ENCODE data around the gene DIS3L2.
A peak's percentile ranks its signal among the peaks of the same experiment; 100 is the strongest.

DIS3L2 gene

GRCh38 chr2:232336981-232337720 is 375.6 kb downstream of the DIS3L2 start:
- peak; percentile 41 for DNase-seq

DNA sequence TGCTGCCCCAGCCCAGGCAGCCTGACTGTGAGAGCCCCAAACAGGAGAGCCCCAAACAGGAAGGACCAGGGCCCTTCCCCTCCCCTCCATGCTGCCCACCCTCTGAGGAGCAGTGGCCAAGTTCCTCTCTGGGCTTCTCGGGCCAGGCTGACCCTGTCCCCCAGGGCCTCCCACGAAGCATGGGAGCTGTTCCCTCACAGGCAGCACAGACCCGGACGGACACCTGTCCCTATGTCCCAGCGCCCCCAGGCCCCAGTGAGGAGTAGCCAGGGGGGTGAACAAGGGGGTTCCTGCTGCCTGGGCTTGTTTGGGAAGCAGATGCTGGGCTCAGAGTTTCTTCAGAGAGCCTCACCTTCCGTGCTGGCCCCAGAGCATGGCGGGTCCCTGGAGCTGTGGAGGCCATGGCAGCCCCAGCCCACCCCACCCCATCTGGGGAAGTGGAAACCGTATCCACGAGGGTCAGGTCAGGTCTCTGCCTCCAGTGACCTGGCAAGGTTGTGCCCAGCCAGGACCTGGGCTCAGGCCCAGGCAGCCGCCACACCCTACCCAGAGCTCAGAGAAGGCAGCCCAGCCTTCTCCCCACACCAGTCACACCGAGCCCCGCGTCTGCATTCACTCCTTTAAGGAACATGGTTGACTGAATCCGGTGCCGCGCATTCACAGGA is 376.7 kb downstream of the DIS3L2 start:
- DNase-seq, result peak; percentile 55

DNA sequence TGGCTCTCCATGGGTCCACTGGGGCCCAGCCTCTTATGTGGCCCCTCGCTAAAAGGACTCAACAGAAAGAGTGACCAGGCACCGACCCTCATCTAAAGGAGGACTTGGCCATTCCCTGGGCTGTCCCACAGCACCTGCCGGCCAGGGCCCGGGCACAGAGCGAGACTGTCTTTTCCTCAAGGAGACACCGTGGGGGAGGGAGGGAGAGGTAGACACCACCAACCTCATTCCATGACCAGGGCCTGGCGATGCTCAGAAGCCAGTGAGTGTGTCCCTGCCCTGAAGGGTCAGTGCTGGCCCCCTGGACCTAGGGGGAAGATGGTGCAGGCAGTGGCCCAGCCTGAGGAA is 377.2 kb downstream of the DIS3L2 start:
- DNase-seq, result peak; percentile 50

DNA sequence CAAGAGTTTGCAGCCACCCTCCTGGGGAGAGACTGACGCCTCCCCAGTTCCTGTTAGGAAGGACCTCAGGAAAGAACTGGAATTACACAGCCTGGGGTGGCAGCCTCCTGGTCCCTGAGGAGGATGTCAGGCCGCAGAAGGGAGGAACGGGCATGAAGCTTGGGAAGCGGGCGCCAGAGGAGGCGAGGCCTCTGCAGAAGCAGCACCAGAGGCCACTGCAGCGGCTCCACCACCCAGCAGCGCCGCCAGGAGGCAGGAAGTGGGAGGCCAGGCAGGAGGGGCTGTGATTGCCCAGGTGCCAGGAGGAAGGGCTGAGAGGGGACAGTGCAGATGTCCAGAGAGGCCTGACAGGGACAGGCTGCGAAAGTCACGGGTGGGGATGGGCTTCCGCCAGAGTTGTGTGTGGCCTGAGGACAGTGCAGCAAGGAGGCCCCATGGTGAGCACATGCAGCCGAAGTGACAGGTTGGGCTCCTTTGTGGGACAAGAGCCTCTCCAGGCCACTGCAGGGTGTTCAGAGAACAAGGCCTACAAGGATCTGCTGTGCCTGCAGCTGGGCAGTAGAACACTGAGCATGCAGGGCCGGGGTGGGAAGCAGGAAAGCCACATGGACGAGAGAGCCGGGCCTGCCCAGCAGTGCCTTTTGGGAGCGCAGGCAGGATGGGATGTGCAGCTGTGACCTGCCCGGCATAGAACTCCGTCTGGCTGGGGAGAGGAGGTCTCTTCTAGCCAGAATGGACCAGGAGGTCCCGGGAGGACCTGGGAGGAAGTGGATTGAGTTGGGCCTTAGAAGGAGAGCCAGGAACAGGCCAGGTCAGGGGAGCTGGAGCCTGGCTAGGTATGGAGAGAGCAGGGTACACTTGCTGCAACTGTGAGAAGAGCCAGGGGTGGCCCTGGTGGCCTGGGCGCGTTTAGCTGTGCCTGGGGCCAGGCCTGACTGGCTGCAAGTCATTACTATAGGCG is 377.9 kb downstream of the DIS3L2 start:
- peak; percentile 52 for DNase-seq

DNA sequence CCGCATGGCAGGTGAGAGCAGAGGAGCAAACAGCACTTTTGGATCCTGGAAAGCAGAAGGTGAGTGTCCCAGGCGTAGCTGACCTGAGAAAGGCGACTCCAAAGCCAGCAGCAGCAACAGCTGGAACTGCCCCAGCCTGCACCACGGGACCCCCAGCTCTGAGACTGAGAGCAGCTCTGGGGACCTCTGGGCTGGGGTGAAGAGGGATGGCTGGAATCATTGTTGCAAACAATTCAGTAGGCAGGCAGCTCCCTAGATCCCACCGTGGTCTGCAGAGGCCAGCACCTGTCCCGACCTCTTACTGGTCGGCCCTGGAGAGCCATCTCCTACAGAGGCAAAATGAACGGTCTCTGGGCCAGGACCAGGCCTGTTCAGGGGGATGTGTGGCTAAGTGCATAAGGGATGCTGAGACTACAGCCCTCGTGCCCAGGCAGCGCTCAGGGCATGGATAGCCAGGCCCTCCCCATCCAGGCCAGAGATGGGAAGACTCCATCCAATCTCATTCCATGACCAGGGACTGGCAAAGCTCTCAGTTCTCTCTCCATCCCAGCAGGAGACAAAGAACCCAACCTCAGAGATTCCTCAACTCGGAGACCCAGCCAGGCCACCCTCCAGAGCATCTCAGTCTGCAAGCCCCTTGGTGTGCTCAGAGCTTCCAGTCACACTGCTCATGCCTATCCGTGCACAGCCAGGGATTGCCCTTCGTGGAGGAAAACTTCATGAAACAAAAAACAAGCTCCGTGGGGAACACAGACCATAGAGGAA is 378.8 kb downstream of the DIS3L2 start:
- DNase-seq, result peak; percentile 43

DNA sequence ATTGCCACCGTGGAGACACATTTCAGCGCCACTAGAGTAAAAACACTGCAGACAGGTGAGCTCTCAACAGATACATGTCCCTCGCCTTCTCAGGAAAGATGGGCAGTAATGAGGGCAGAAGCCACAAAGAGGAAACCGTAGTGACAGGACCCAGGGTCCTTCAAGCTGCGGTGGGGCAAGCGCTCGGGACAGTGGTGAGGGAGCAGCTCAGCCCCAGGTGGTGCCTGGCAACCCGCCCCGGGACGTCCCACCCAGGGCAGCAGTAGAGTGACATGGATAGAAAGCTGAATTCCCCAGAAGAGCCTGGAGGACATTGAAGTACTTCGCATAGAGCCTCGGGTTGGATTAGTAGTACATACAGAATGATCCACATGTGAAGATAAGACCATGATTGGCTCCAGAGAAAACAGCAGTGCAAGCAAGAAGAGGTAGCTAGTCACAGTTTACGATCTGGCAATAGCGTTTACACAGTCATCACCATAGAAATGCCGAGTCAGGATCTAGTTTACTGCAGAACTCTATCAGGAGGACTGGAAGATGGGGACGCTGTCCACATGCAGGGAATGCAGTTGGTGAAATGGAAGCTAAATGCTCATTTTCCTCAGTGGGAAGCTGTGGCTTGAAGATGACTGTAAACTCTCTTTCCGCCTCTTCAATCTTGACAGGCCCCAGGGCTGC is 379.7 kb downstream of the DIS3L2 start:
- peak; percentile 38 for DNase-seq

DNA sequence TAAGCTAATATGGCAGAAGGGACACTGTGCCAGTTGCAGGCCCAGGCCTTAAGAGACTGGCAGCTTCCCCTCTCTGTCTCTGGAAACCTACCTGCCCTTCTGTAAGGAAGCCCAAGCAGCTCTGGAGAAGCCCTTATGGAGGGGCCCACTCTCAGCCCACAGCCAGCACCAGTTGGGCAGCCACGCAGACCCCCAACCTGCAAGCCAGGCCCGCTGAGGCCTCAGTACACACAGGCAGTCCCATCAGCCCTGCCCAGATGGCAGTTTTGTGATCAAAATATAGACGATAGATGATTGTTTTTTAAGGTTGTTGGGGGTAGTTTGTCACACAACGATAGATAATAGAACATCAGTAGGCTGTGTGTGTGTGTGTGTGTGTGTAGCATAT is 380.2 kb downstream of the DIS3L2 start:
- DNase-seq, result no peak

DNA sequence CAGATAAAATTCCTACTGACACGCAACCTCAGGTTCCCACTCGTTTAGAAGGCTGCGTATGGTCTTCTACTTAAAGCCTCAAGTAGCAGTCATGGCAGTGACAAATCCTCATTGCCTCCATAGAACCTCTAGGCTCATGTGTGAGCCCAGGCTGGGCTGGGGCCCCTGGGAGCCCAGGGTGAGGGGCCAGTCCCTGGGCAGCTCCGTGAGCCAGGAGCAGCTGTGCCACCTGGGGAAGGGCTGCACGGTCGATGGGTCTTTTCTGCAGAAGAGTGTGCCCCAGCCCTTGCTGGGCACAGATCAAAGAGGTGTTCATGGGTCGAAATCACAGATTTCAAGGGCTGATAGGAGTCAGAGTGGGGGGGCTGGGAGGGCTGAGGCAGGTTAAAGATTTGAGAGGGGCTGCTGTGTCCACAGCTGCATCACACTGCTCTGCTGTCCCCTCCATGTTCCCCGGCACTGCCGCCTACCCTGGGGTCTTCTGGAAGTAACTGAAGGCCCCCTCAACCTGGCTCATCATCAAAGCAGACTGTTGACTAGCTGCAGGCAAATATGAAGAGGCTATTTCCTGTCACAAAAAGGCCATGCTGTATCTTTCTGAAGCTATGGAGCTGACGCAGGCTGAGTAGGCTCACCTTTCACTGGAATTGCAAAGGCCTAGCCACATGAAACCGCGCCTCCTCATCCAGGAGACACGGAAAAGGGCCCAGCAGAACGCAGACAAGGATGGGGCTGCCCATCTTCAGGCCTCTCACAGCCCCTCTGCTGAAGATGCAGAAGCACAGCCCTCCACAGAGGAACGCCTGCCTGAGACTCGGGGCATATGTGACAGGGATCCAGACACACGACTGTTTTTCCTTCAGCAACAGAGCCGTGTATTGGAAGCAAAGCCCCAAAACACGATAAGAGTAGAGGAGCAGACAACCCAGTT is 381.4 kb downstream of the DIS3L2 start:
- peak; percentile 53 for DNase-seq

DNA sequence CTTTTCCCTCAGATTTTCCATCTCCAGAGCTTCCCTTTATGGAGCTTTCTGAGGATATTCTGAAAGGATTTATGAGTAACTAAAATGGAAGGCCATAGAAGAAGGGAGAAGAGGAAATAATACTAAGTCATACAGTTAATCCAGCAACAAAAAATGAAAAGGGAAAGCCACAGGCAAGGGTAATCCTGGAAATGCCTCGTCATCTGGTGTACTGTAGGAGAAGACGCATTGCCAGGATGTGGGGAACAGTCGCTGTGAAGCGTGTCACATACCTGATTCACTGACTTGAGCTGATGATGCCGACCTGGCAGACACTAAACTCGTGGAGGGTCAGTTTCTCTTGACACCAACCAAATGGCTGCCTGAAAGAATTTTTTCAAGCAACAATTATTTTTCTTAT is 382.3 kb downstream of the DIS3L2 start:
- DNase-seq, result peak; percentile 45

DNA sequence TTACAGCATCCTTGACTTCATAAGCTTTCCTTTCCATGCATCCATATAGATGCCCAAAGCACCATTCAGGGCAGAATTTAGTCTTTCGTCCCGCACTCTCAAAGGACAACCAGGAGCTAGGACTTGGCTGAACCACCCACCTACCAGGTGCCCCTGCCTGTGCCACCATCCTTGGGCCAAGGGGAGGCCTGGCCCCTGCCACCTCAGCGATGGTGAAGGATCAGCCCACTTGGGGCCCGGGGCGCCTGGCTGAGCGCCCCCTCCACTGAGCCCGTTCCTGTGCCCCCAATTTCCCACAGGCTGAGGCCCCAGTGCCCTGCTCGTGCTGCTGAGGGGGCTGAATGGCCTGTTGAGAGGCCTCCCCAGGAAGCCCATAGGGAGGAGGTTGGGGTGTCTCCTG is 383.7 kb downstream of the DIS3L2 start:
- peak; percentile 44 for DNase-seq

DNA sequence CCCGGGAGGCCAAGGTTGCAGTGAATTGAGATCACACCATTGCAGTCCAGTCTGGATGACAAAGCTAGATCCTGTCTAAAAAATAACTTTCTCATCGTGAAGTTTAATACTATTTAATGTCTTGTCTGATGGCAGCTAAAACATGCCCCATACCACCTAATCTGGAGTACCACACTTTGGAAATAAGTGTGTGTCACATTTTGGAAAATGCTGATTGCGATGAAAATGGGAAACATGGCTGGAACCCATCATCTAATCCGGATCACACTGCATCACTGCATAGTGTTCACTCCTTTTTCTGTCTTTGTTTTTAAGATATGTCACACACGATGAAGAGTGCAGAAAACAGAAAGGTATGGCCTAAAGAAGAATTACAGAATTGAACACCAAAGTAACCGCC is 385.9 kb downstream of the DIS3L2 start:
- no peak for DNase-seq

GRCh38 chr2:232348936-232349335 is 387.4 kb downstream of the DIS3L2 start:
- no peak for DNase-seq

DNA sequence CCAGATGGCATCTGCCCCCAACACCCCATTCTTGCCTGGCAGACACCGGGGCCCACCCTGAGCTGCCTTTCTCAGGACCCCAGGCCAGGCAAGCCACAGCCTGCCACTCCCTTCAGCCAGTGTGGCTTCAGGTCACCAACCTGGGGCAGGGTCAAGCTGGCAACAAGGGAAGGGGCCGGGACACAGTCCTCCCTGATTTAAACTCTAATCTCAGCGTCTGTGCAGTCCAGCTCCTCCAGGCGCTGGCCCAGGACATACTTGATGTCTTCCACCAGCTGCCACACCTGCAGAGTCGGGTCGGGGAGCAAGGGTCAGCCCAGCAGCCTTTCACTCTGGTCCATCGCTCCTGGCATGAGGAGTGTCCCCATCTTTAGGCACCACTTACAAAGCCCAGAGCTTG is 388.0 kb downstream of the DIS3L2 start:
- DNase-seq, result peak; percentile 52

- DNase-seq, result no peak
These were observed 388.6 kb downstream of the DIS3L2 start for GRCh38 chr2:232349946-232350635.

DNA sequence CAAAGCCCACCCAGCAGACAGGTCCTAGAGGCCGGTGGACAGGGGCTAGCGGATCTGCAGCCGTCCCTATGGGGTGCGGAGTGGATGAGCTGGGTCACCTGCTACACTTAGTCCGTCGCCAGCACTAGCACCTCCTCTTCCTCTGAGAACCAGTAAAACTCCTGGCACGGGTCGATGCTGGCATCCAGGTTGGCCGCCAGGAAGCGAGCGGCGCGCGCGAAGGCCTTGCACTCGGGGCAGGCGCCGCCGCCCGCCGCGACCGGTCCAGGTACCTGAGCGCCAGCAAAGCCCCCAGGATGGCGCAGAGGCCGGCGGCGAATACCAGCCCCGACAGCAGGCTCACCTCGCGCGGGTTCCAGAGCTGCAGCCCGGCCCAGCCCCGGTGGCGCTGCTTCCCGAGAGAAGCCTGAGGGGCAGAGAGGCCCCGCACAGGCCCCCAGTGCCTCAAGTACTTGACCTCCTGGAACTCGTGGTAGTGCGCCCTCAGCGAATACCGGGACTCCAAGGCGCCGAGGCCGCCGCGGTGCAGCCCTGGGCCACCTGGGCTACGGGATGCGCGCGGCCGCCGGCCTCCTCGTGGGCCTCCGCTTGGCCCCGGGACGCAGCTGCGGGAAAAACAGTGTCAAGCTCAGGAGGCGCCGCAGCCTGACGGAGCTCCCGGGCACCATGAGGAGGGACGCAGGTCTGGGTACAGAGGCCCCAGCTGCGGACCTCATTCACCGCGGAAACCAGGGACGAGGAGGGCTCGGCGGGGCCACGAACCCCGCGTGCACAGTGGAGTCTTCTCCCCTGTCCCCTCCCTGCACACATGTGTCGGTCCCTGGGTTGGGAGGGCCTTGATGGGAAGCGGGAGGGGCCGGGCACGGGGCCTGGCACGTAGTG is 389.5 kb downstream of the DIS3L2 start:
- no peak for DNase-seq

- no peak for DNase-seq
These were observed 390.4 kb downstream of the DIS3L2 start for GRCh38 chr2:232351686-232352510.

DNA sequence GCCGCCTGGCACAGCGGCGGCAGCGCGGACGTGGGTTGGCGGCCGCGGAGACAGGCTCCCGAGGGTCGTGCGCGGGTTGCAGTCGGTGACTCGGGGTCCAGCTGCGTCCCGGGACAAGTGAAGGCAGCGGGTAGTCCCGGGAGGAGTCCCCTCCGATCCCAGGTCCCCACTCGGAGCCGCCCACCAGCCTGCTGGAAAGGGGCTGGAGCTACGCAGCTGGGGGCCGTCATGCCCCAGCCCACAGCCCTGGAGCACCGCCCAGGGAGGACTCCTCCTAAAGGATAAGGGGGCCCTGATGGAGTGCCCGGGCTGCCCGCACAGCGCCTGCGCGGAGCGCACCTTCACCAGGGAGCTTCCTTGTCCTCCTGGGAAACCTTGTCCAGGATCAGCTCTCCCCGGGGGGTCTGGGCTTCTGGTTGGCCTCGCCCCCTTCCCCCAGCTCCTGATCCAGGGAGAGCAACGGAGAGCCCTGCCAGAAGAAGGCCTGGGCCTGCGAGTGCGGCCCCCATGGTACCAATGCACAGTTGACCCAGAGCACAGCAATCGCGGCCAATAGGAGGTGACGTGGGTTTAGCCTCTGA is 391.1 kb downstream of the DIS3L2 start:
- no peak for DNase-seq

DNA sequence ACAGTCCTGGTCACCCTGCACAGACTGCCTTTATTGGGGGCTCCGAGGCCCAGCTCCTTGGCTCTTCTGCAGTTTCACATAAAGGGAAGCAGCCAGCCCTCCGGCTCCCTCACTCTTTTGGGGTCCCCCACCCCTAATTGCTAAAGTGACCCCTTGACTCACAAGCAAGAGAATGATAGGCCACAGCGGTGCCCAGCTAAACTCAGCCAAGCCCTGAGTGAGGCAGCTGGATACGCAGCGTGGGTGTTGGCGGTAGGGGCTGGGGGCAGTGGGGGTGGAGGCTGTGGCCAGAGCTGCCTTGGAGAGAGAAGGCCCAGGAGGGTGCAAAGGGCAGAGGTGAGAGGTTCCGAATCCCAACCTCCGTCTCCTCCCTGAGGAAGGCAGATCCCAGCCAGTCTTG is 391.6 kb downstream of the DIS3L2 start:
- no peak for DNase-seq

Data from activated CD8-positive, alpha-beta memory T cell treated with anti-CD3 and anti-CD28 coated beads for 24 hours (primary cell).